PFSK-1 (cell line): ENCODE data around the gene RABGAP1L.
A peak's percentile ranks its signal among the peaks of the same experiment; 100 is the strongest.

Experiments
- POLR2AphosphoS5 ChIP-seq: IDR thresholded peaks from 2 replicates; pipeline ENCODE4 v1.6.1; 2012; ENCODE audit warnings: low read depth, mild to moderate bottlenecking, control low read depth, low read length, moderate library complexity
- SIN3A ChIP-seq: IDR thresholded peaks from 2 replicates; pipeline ENCODE4 v1.6.1; 2012; ENCODE audit warnings: mild to moderate bottlenecking, low read length, moderate library complexity, borderline replicate concordance; ENCODE audit not compliant: insufficient read depth
- TAF1 ChIP-seq: IDR thresholded peaks from 2 replicates; pipeline ENCODE4 v1.6.1; 2012; ENCODE audit warnings: low read length, control low read depth, borderline replicate concordance; ENCODE audit not compliant: insufficient read depth

GRCh38 chr1:174999936-175000696 is 840.8 kb downstream of the RABGAP1L start, which contains the start of gene CACYBP:
- TF ChIP-seq TAF1 (no peak), SIN3A (0 out of 2 replicates have a peak, but pooled peaks have one; percentile 51), POLR2AphosphoS5 (peak; percentile 68)
